NCI-H748 treated with DMSO at 0.1 percent for 48 hours (cell line): ENCODE data around the gene MYO9B.
A peak's percentile ranks its signal among the peaks of the same experiment; 100 is the strongest.

ENCODE experiments used
- DNase-seq: peaks from one replicate; lab custom pipeline; 2025; lab: John Stamatoyannopoulos, UW

Gene MYO9B

DNA sequence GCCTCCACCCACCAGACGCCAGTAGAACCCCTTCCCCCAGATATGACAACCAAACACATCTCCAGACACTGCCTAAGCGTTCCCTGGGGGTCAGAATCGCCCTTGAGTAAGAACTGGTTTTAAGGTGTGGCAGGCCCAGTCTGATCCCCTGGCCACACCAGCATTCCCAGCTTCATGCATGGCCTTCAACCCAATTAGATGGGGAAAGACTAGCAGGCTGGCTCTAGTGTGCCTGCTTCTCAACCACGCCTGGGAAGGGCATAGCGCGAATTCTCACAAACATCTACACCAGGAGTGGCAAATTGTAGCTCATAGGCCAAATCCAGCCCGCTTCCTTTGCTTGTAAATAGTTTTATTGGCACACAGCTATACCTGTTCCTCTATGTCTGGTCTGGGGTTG lies 13.9 kb upstream of the MYO9B start:
- DNase-seq, result no peak

DNA sequence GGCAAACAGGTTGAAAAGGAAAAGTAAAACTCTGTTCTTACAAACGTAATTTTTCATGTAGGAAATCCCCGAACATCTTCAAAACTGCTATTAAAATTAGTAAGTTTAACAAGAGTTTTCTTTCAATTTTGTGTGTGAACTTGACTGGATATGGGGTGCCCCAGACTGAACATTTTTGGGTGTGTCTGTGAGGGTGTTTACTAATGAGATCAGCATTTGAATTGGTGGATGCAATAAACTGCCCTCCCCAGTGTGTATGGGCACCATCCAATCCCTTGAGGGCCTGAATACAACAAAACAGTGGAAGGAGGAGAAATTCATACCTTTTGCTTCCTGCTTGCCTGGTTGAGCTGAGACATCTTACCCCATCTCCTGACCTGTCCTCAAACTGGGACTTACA lies 12.1 kb upstream of the MYO9B start:
- no peak for DNase-seq

GRCh38 chr19:17069193-17069592 lies 6.4 kb upstream of the MYO9B start:
- DNase-seq, result no peak

GRCh38 chr19:17070421-17070820 lies 5.2 kb upstream of the MYO9B start:
- no peak for DNase-seq

GRCh38 chr19:17070912-17071311 lies 4.7 kb upstream of the MYO9B start:
- DNase-seq, result no peak

- DNase-seq, result peak; percentile 11
These were observed 1.5 kb upstream of the MYO9B start for GRCh38 chr19:17073869-17074633.

DNA sequence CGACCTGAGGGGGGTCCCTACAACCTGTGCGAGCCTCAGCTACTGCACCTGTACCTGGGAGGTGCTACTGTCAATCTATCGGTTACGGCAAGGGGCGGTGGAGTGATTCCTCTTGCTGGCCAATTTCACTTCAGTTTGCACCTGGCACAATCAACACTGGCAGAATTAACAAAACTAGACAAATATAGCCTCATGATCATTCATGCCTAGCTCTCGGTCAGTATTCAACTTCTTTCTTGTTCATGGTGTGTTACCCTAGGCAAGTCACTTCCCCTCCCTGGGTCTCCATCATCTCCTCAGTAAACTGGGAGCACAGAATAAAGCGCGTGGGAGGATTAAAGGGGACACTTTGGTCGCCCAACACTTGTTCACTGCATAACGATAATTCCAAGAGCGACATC lies 943 bp upstream of the MYO9B start:
- peak; percentile 12 for DNase-seq

GRCh38 chr19:17075864-17076542 lies 426 bp downstream of the MYO9B start:
- no peak for DNase-seq

GRCh38 chr19:17076543-17076991 lies 990 bp downstream of the MYO9B start:
- DNase-seq, result no peak

- no peak for DNase-seq
These were observed 2.0 kb downstream of the MYO9B start for GRCh38 chr19:17077447-17078028.

DNA sequence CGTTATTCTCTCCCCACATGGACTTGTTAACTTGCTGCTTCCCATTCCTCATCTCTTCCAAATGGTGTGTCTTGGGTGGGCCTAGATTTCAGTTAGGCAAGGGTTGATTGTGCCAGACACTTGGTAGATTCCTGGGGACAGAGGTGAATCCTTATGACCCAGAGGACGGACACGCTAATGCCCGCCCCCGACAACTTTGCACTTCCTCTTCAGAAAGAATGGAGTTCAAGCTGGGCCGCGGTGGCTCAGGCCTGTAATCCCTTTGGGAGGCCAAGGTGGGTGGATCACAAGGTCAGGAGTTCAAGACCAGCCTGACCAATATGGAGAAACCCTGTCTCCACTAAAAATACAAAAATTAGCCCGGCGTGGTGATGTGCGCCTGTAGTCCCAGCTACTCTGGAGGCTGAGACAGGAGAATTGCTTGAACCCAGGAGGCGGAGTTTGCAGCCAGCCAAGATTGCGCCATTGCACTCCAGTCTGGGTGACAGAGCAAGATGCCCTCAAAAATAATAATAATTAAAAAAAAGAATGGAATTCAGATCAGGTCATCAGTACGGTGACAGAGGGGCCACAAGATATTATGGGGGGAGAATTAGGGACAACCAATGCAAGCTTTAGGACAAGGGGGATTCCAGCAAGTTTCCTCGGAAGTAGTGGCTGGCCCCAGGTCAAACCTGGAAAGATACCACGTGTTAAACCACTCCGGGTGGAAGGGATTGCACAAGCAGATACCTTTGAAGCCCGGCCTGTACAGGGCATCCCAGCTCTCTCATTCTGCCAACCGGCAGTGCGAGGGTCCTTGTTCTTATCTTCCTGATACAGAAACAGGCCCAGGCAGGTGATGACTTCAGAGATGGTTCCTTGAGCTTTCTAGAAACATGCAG lies 2.7 kb downstream of the MYO9B start:
- DNase-seq, result no peak

DNA sequence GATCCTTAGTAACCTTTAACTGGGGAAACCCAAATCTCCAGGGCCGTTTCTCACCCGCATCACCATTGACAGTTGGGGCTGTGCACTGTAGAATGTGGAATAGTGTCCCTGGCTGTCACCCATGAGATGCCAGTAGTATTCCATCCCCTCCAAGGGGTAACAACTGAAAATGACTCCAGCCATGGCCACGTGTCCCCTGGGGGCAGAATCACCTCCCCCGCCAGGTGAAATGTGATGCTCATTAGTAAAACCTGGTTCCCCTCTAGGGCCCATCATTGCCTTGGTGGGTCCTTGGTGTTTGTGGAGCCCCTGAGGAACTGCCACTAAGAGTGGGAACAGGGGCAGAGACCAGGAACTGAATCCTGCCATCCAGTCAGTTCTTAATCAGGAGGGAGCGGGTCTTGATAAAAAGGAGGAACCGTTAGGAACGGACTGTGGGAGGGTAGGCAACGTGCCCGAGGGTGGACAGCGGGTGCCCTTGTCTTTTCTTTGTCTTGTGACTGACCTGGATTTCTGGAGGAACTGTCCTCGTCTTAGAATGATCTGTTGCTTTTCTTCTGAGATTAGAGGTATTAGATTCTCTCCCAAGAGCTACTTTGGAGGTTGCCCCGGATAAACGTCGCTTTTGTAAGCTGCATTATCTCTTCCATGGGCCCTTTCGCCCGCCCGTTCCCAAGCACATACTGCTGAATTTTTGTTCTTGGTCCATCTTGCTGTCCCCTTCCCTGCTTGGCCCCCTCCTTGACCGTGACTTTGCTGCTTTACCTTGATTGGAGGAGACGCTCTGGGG lies 3.5 kb downstream of the MYO9B start:
- no peak for DNase-seq

DNA sequence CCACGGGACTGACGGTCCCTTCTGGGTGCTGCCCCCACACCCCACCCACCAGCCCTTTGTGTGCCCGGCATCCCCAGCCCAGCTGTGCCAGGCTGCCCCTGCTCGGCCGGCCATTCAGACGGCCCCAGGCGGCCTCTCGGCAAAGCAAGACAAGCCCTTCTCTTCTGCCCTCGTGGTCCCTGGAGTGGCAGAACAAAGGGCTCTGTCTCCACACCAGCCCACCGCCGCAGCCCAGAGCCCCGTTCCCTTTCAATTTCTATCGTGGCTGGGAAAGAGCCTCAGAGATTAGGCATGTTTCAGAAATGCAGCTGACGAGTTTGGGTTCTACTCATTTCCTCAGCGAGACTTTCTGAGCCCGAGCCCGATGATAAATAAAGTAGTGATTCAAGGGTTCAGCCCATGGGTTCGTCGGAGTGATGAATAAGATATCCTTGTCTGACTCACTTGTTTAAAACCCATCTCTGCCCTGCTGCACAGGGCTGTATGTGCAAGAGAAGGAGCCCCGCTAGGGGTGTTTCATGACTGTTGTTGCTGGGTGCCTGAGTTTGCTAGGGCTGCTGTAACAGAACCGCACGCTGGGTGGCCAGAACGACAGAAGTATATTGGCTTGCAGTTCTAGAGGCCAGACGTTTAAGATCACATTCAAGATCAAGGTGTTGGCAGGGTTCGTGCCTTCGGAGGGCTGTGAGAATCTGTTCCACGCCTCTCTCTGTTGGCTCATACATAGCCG lies 4.3 kb downstream of the MYO9B start:
- DNase-seq, result no peak

DNA sequence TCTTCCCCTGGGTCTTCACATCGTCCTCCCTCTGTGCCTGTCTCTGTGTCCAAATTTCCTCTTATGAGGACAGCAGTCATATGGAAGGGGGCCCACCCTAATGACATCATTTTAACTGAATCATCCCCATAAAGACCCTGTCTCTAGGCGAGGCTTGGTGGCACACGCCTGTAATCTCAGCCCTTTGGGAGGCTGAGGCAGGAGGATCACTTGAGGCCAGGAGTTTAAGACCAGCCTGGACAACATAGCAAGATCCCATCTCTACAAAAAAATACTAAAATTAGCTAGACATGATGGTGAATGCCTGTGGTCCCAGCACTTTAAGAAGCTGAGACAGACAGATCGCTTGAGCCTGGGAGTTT lies 4.8 kb downstream of the MYO9B start:
- no peak for DNase-seq

DNA sequence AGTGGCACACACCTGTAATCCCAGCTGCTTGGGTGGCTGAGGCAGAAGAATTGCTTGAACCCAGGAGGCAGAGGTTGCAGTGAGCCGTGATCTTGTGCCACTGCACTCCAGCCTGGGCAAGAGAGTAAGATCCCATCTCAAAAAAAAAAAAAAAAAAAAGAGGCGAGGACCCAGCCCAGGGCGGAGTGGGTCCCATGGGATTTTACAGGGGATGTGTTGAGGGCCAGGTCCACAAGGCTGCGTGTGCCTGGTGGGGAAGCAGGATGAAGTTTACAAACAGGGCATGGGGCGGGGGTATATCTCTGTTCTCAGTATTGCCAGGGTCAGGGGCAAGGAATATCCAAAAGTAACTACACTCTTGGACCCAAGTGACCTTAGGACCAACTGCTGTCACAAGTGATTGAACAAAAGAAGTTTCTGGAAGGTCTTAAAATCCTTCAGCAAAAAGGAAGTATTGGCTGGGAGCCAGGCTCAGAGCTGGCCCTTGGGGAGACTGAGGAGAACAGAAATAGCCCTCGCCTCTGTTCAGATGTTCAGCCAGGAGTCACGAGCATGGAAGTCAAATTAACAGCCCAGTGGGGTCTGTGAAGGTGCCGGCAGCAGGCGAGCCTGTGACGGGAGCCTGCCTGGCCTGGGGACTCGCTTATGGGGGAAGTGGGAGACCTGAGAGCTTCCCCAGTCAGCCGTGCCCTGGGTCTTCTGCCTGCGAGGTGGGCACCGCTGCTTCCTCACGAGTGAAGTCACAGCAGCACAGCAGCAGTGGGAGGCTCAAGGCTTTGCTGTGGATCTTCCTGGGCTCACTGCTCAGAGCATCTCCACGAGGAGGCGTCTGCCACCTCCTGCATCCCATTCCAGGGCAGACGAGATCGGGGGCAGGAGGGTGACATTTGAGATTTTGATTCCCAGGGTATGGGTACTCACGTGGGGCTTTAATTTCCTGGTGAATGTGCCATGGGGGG lies 6.4 kb downstream of the MYO9B start:
- DNase-seq, result no peak

DNA sequence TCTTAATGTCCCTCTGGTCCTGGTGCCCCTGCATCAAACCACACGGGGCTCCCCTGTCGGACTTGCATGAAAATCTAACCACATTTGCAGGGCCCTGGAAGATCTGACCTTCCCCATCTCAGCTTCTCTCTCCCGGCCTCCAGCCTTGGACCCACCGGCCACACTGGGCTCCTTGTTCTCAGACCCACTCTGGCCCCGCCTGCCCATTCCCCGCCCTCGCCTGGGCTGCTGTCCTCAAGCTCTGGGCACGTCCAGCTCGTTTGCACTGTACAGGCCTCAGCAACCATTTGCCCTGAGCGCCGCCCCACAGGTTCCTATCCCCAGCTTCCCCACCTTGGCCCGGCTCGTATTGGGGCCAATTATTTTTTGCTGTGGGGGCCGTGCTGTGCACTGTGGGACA lies 10.5 kb downstream of the MYO9B start:
- DNase-seq, result no peak

GRCh38 chr19:17086834-17087233 lies 11.3 kb downstream of the MYO9B start:
- DNase-seq, result no peak

- DNase-seq, result no peak
These were observed 13.0 kb downstream of the MYO9B start for GRCh38 chr19:17088552-17088951.

- DNase-seq, result no peak
These were observed 15.0 kb downstream of the MYO9B start for GRCh38 chr19:17090583-17090982.
